NCI-H748 (cell line): ENCODE measurements around the gene ROPN1.
A peak's percentile ranks its signal among the peaks of the same experiment; 100 is the strongest.
"Not testable (repeated sequence)": the region's sequence is repeated elsewhere in the genome, so short reads cannot be mapped to it uniquely, and the experiment has no call there.

Experiments
- DNase-seq: peaks from one replicate; lab custom pipeline; 2025; ENCODE audit not compliant: unreplicated experiment; lab: John Stamatoyannopoulos, UW

ROPN1 gene

GRCh38 chr3:123991730-123992588, at the start of gene ROPN1:
Gene ROPN1 (minus strand): TSS chr3:123992124. CDS start chr3:123980481, 11,643 bp downstream.
- not testable (repeated sequence) for DNase-seq

GRCh38 chr3:124041553-124041952, 49.6 kb upstream of the ROPN1 start:
- no peak for DNase-seq

- DNase-seq: no peak
These were observed 45.4 kb upstream of the ROPN1 start for GRCh38 chr3:124037326-124037725.

- not testable (repeated sequence) for DNase-seq
These were observed 44.3 kb upstream of the ROPN1 start for GRCh38 chr3:124036214-124036613.

- no peak for DNase-seq
These were observed 43.7 kb upstream of the ROPN1 start for GRCh38 chr3:124035463-124036121.

- no peak for DNase-seq
These were observed 42.9 kb upstream of the ROPN1 start for GRCh38 chr3:124034844-124035152.

- DNase-seq: peak; percentile 28
These were observed 42.3 kb upstream of the ROPN1 start for GRCh38 chr3:124034016-124034843.

- DNase-seq: peak; percentile 52
These were observed 41.6 kb upstream of the ROPN1 start, which contains the start of gene KALRN for GRCh38 chr3:124033360-124034015. Gene KALRN (plus strand): TSS chr3:124033369.

GRCh38 chr3:124032881-124033359, 41.0 kb upstream of the ROPN1 start:
- DNase-seq: peak; percentile 82

GRCh38 chr3:124032311-124032880, 40.5 kb upstream of the ROPN1 start:
- DNase-seq: peak; percentile 79

- no peak for DNase-seq
These were observed 34.6 kb upstream of the ROPN1 start for GRCh38 chr3:124026516-124026915.

GRCh38 chr3:124023531-124023930, 31.6 kb upstream of the ROPN1 start:
- not testable (repeated sequence) for DNase-seq

- DNase-seq: no peak
These were observed 27.4 kb upstream of the ROPN1 start for GRCh38 chr3:124019291-124019690.

GRCh38 chr3:124017502-124017901, 25.6 kb upstream of the ROPN1 start:
- DNase-seq: peak; percentile 86

GRCh38 chr3:124016483-124016882, 24.6 kb upstream of the ROPN1 start:
- DNase-seq: peak; percentile 28

GRCh38 chr3:124014366-124014942, 22.5 kb upstream of the ROPN1 start:
- no peak for DNase-seq

GRCh38 chr3:124008321-124008720, 16.4 kb upstream of the ROPN1 start:
- not testable (repeated sequence) for DNase-seq

- DNase-seq: no peak
These were observed 15.3 kb upstream of the ROPN1 start for GRCh38 chr3:124007186-124007585.

- DNase-seq: not testable (repeated sequence)
These were observed 10.6 kb upstream of the ROPN1 start for GRCh38 chr3:124002405-124003079.
